Ovary (tissue), 9 donors: ENCODE data around the gene ARAP1. TPM values are rescaled to one million over a fixed set of nuclear protein-coding genes. Genes with fewer than 3 reads are reported as not detected.

Source experiments
- DNase-seq, 5 donors: peaks; one replicate each; pipeline ENCODE4 v3.0.0-alpha.2; 2019 to 2020
- H3K27ac ChIP-seq, 2 donors: fragments of 200-600 bp; one replicate each; pipeline versions ENCODE4 v1.5.1 to v1.8.0; 2019 to 2022
- H3K27me3 ChIP-seq: fragments of 200-600 bp; one replicate; pipeline ENCODE4 v1.8.0; 2022
- H3K36me3 ChIP-seq: fragments of 200-600 bp; sonication (generic); one replicate; pipeline ENCODE4 v1.5.1; 2019
- H3K4me1 ChIP-seq: one replicate; pipeline ENCODE4 v1.8.1; 2013; ENCODE audit warnings: mild to moderate bottlenecking, moderate library complexity; ENCODE audit not compliant: insufficient read depth
- H3K4me3 ChIP-seq: fragments of 200-600 bp; sonication (generic); one replicate; pipeline ENCODE4 v1.5.1; 2017
- H3K9me3 ChIP-seq, 2 donors: fragments of 200-600 bp in 1 of 2; sonication (generic) in 1 of 2; one replicate each; pipeline versions ENCODE4 v1.5.1 to v1.8.1; 2013 to 2019; ENCODE audit warnings: mild to moderate bottlenecking in 1 of 2, moderate library complexity in 1 of 2
- CTCF ChIP-seq, 3 donors: fragments of 450-650 bp in 2 of 3; fragments of 200-600 bp in 1 of 3; IDR thresholded peaks; one replicate each; pipeline versions ENCODE4 v1.5.1 to v1.8.0; 2016 to 2022; ENCODE audit warnings: antibody characterized with exemption in 3 of 3, mild to moderate bottlenecking in 1 of 3
- EP300 ChIP-seq: sonication (generic); formaldehyde crosslinking; IDR thresholded peaks from one replicate; pipeline ENCODE4 v1.6.1; 2017; ENCODE audit warnings: antibody characterized with exemption
- POLR2A ChIP-seq: fragments of 450-650 bp; IDR thresholded peaks from one replicate; pipeline ENCODE4 v1.6.1; 2017; ENCODE audit warnings: antibody characterized with exemption, mild to moderate bottlenecking, moderate library complexity
- WGBS, 3 donors: extraction: QIAGEN DNeasy Blood & Tissue Kit in 1 of 3; methylation state at CpG; one replicate each; pipeline versions ENCODE4 v1.1.5 to v1.1.7; 2013 to 2017; 5-methylcytosine and 5-hydroxymethylcytosine counted together
- intact Hi-C, 4 donors: fragments of 100-400 bp; cut with DNase I; formaldehyde crosslinking; loops; one replicate each; pipeline versions ENCODE4 v1.11.0 to v1.15.1; 2022 to 2023
- polyA plus RNA-seq, 2 donors: library from polyadenylated mRNA; stranded (reverse); fragments of 200-250 nt in 1 of 2; fragments of 350-450 nt in 1 of 2; fragmentation: Illumina TruSeq in 1 of 2; extraction: RNeasy Lipid Tissue Mini Kit (QIAGEN cat#74804) in 1 of 2; gene quantifications; one replicate each; pipeline ENCODE4 v1.2.3, GENCODE V29; 2013 to 2014
- total RNA-seq, 7 donors: library from RNA; depleted of rRNA in 2 of 7; stranded (reverse); fragments of >200 nt in 2 of 7; fragmentation: NEBNext Ultra II Directional in 3 of 7; extraction: Animal tissue kit (Norgen Biotek cat#: 25700) in 3 of 7; gene quantifications; one replicate each; pipeline versions ENCODE4 v1.1.0 to v1.2.4, GENCODE V29; 2016 to 2023
- donor health status: DM: no; HTN: no; CAD: no; lungs with moderate emphysema.
- donor health status: DM: no; HTN: no; CAD: no.
- donor health status: Bipolar disorder and iron deficiency.
- donor health status: DM: yes; HTN: yes; CAD: no.
- donor health status: DM: no; HTN: no; CAD: no.
- donor health status: DM: yes; HTN: yes; CAD: no.

ARAP1 gene
- total and polyA plus RNA-seq, 9 donors = 39.0 to 162 (median 79.0) TPM

DNA sequence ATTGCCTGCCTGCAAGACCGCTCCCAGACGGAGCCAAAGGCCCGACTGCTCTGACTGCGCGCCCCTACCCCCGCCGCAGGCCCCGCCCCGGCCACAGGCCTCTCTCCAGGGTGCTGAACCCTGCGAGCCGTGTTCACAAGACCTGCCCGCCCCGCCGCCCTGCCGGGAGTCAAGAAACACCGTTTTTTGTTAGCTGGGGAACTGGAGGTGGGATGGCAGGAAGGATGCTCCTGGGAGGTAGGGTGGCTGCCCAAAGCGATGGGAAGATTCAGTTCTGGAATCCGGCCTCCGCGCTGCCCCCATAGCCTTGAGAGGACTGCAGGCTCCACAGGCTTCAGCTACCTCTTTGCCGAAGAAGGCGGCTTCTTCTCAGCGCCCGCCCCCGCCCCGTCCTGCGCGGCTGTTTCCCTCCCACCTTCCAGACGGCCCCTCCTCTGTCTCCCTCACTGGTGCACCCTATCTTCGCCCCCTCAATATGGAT lies 75.3 kb downstream of the ARAP1 start:
- WGBS, 3 donors = 0 to 3% (median 2%) methylated on average over 28 to 30 of the region's 30 CpGs
- H3K27me3 ChIP-seq = no peaks in the 10 kb centered on the region
- peaks cover 2% of the 10 kb centered on the region for H3K4me1 ChIP-seq
- no peaks in the 10 kb centered on the region for H3K36me3 ChIP-seq
- no peaks in the 10 kb centered on the region for H3K9me3 ChIP-seq
- peak; percentile 54 to 85 (median 74) for DNase-seq
- intact Hi-C loops = no loop called here
- no peak overlapping the region for H3K4me3 ChIP-seq
- H3K27ac ChIP-seq = no peak overlapping the region
- TF ChIP-seq CTCF (IDR thresholded peaks at IDR 0.05) (no peak), POLR2A (no peak), EP300 (no peak)

DNA sequence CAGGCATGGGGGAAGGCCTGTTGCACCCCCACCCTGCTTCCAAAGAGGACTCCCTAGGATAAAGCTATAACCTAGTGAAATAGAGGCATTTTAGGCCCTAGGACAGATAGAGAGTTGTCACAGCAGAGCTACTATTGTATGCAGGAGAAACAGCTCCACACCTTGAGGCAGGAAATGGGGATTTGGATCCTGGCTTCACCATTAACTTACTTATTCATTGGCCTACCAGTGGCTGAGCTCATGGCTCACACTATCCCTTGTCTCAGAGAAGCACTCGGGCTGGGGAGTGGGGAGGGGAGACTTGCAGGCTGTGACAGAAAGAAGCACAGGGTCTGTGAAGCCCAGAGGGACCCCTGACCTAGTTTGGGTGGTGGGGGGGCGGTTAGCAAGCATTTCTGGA lies 77.0 kb downstream of the ARAP1 start:
- no peak for DNase-seq
- TF ChIP-seq POLR2A (no peak), EP300 (no peak), CTCF (IDR thresholded peaks at IDR 0.05) (no peak)
- 21 to 56% (median 41%) methylated on average over 2 of the region's 2 CpGs for WGBS, 3 donors
- H3K4me1 ChIP-seq = peaks cover 2% of the 10 kb centered on the region
- no peak overlapping the region for H3K27ac ChIP-seq
- intact Hi-C loops = no loop called here
- H3K9me3 ChIP-seq = no peaks in the 10 kb centered on the region
- no peaks in the 10 kb centered on the region for H3K27me3 ChIP-seq
- no peaks in the 10 kb centered on the region for H3K36me3 ChIP-seq
- no peak overlapping the region for H3K4me3 ChIP-seq

- H3K27me3 ChIP-seq = no peaks in the 10 kb centered on the region
- no peaks in the 10 kb centered on the region for H3K9me3 ChIP-seq
- TF ChIP-seq EP300 (no peak), CTCF (IDR thresholded peaks at IDR 0.05) (no peak), POLR2A (no peak)
- WGBS, 3 donors = 5 to 6% (median 6%) methylated on average over 18 to 21 of the region's 21 CpGs
- peaks cover 2% of the 10 kb centered on the region for H3K4me1 ChIP-seq
- no peak within 1 kb of the TSS for H3K4me3 ChIP-seq
- DNase-seq = no peak
- no peaks in the 10 kb centered on the region for H3K36me3 ChIP-seq
- intact Hi-C loops = no loop called here
- no peak within 1 kb of the TSS for H3K27ac ChIP-seq
These were observed 78.0 kb downstream of the ARAP1 start, which contains the start of gene PDE2A for GRCh38 chr11:72673943-72674828. PDE2A (minus strand) TSS chr11:72674422; CDS start chr11:72674207, 215 bp downstream.

DNA sequence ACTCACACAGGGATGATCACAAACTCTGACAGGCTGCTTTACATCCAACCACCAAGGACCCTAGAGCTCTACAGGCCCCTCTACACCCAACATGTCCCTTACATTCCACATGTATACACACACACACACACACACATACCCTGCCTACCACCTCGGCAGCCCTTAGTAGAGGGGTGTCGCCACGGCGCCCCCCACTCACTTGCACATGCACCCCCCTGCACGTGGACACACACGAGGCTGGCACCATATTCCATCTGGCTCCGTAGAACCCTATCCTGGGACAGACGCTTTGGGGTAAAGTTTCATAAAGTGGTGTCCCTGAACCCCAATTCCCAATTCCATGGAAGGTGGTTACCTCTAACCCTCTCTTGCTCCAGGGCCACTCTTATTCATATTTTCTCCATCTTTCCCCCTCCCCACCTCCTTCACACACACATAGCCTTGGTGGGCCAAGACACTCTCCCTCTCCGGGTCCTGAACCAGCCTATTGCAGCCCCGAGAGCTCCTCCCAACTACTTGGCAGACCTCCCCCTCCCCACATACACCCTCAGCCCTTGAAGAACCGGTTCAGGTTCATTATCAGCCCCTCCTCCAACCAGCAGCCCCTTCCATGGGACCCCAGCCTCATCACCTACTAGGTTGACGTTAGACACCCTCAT lies 78.8 kb downstream of the ARAP1 start:
- intact Hi-C loops = no loop called here
- H3K4me3 ChIP-seq = no peak overlapping the region
- 23 to 38% (median 29%) methylated on average over 12 of the region's 12 CpGs for WGBS, 3 donors

More for the DNA sequence above, 78.8 kb downstream of the ARAP1 start:
- Histone ChIP-seq H3K4me1 (peaks cover 2% of the 10 kb centered on the region), H3K9me3 (no peaks in the 10 kb centered on the region), H3K27ac (no peak overlapping the region), H3K27me3 (no peaks in the 10 kb centered on the region), H3K36me3 (no peaks in the 10 kb centered on the region)
- DNase-seq = no peak
- TF ChIP-seq CTCF (IDR thresholded peaks at IDR 0.05) (no peak), EP300 (no peak), POLR2A (no peak)
